ENCODE data around the gene HEXIM1.

HEXIM1 gene

GRCh38 chr17:45148183-45149036, at the start of gene HEXIM1:
TSS of gene HEXIM1 (plus strand) at chr17:45148475. CDS start at chr17:45149191, 716 bp downstream.
- TF ChIP-seq TCF12 (IDR thresholded peaks at IDR 0.05; ENCODE audit: low read depth) (peak; percentile 43; the same call in 1 of the 2 replicates), RAD21 (IDR thresholded peaks at IDR 0.05; ENCODE audit: low read depth) (no peak), USF1 (IDR thresholded peaks at IDR 0.05) (no peak), ZBTB7A (IDR thresholded peaks at IDR 0.05; ENCODE audit: low read depth) (no peak; the same call in 1 of the 2 replicates), EP300 (IDR thresholded peaks at IDR 0.05; ENCODE audit: borderline replicate concordance) (0 out of 2 replicates have a peak, but pooled peaks have one; percentile 32), FOXM1 (IDR thresholded peaks at IDR 0.05; ENCODE audit: borderline replicate concordance, low read depth) (no peak), YY1 (IDR thresholded peaks at IDR 0.05; ENCODE audit: low read depth) (peak; percentile 65), TAF1 (IDR thresholded peaks at IDR 0.05; ENCODE audit: low read depth) (peak; percentile 96), NFIC (IDR thresholded peaks at IDR 0.05) (no peak; the same call in 1 of the 2 replicates), TEAD4 (IDR thresholded peaks at IDR 0.05) (peak; percentile 34), CREB1 (IDR thresholded peaks at IDR 0.05; ENCODE audit: low read depth) (peak; percentile 11; the same call in 1 of the 2 replicates), REST (IDR thresholded peaks at IDR 0.05; ENCODE audit: low read depth) (no peak), EGR1 (IDR thresholded peaks at IDR 0.05) (peak; percentile 45; the same call in 1 of the 2 replicates), MAX (IDR thresholded peaks at IDR 0.05) (peak; percentile 52), CEBPB (IDR thresholded peaks at IDR 0.05) (no peak)

GRCh38 chr17:45098869-45099616, 49.2 kb upstream of the HEXIM1 start:
- TF ChIP-seq RAD21 (IDR thresholded peaks at IDR 0.05; ENCODE audit: low read depth): peak; percentile 77
- no peak for TF ChIP-seq TAF1 (IDR thresholded peaks at IDR 0.05; ENCODE audit: low read depth)
- no peak for TF ChIP-seq FOXM1 (IDR thresholded peaks at IDR 0.05; ENCODE audit: borderline replicate concordance, low read depth)
- TF ChIP-seq TCF12 (IDR thresholded peaks at IDR 0.05; ENCODE audit: low read depth): no peak
- TF ChIP-seq USF1 (IDR thresholded peaks at IDR 0.05): no peak

GRCh38 chr17:45101546-45101882, 46.8 kb upstream of the HEXIM1 start:
- no peak for TF ChIP-seq TAF1 (IDR thresholded peaks at IDR 0.05; ENCODE audit: low read depth)
- no peak for TF ChIP-seq RAD21 (IDR thresholded peaks at IDR 0.05; ENCODE audit: low read depth)
- no peak for TF ChIP-seq CEBPB (IDR thresholded peaks at IDR 0.05)
- no peak for TF ChIP-seq EGR1 (IDR thresholded peaks at IDR 0.05)
- TF ChIP-seq CREB1 (IDR thresholded peaks at IDR 0.05; ENCODE audit: low read depth): no peak
- TF ChIP-seq TCF12 (IDR thresholded peaks at IDR 0.05; ENCODE audit: low read depth): no peak
- TF ChIP-seq NFIC (IDR thresholded peaks at IDR 0.05): no peak
- TF ChIP-seq REST (IDR thresholded peaks at IDR 0.05; ENCODE audit: low read depth): no peak

GRCh38 chr17:45101883-45102811, 46.1 kb upstream of the HEXIM1 start:
- no peak for TF ChIP-seq REST (IDR thresholded peaks at IDR 0.05; ENCODE audit: low read depth)
- no peak for TF ChIP-seq MAX (IDR thresholded peaks at IDR 0.05)
- no peak for TF ChIP-seq RAD21 (IDR thresholded peaks at IDR 0.05; ENCODE audit: low read depth)

Measured in Ishikawa (cell line).